ENCODE measurements around the gene PIK3C2B.

The PIK3C2B gene

DNA sequence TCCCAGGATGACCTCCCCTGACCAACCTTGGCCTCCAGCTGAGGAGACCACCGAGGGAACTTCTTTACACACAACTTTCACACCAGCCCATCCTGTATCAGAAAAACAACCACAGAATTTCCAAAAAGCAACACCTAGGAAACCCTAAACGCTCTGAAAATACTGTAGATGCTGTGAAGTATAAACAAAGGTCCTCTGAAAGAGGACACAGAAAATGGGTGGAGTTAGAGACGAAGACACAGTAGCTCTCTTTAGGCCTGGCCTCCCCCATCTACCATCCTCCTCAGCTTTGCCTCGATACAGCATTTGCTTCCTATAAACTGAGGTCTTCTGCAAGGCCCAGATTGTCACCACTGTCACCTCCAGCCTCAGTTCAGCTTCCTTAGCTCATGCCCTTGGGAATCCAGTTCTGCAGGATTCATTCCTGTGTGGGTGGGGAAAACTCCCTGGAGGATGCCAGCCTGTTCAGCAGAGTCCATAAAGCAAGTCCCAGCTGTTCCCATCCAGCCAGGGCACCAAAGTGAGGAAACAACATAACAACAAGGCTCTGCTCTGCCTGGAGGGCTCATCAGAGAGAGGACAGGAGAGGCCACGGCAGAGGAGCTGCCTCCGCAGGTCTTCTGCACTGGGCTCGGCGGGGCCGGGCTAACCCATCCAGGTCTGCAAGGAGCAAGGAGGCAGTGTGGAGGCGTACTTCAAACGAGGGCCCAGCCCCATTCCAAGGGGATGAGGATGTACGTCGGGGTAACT is 15.0 kb downstream of the PIK3C2B start:
- no peak for DNase-seq

DNA sequence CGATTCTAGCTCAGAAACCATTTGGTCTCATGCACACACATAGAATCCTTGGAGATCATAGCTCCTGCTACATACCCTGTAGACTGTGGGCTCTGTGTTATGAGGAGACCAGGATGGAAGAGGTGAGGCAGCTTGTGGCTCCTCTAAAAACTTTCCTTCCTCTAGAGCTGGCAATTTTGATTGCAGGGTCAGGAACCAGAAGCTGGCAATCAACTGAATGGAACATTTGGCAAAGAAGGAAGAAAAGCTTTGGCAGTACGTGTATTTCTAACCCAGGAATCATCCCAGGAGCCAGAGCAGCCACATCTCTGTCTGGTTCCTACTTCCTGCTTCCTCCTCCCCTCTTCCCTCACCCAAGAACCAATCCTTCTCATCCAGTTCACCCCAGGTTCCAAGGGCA is 15.7 kb downstream of the PIK3C2B start:
- no peak for DNase-seq

DNA sequence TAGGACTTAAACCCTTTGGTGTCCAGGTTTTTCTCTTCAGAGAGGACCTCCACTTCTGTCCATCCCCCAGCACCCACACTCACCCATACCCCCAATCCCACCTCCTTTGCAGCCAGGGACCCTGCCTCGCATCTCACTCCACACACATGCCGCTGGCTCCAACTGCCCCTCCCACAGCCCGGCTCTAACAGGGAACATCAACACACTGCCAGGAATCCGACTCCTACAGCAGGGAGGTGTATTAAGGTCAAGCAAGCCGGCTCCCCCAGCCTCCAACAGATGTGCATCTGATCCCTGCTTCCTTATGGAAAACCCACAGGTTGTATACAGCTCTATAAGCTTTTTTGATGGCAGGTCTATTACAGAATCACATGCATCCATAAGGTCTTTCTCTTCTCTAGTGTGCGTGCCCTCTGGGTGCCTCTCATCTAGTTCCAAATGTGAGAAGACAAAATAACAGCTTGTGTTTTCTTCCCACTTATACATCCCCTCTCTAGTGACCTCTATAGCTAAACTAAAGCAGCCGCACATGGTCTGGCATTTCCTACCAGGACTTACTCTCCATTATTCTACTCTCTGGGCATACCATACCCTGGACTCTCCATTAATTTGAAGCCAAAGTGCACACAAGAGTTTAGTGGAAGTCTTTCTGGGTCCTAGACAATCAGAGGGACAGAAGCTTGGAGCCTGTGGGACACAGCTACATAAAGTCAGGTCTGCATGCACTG is 16.3 kb downstream of the PIK3C2B start:
- DNase-seq: no peak

DNA sequence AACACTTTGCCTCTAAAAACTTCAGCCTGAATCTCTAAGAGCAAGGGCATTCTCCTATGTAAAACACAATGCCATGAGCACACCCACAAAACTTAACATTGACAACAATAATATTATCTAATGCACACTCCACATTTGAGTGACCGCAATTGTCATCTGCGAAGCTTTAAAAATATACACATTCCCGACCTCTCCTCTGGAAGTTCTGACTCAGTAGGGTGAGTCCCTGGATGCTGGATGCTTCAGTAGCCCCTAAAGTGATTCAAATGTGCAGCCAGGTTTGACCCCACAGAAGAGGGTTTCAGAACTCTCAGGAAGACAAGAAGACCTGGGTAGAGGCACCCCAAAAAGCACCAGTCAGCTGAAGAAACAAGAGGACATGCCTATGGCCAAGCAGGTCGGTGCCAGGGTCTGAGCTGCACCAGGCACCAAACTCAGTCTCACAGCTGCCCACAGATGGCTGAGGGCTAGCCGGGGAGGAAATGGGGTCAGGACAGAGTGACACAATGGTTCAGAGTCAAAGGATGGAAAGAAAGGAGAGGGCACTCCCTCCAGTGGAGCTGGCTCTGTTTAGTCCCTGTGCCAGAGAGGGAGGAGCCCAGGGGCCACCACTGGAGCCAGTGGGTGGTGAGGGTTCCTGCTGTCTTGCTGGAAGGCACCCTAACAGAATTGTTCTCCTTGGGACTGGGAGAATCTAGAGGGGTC is 17.4 kb downstream of the PIK3C2B start:
- no peak for DNase-seq

DNA sequence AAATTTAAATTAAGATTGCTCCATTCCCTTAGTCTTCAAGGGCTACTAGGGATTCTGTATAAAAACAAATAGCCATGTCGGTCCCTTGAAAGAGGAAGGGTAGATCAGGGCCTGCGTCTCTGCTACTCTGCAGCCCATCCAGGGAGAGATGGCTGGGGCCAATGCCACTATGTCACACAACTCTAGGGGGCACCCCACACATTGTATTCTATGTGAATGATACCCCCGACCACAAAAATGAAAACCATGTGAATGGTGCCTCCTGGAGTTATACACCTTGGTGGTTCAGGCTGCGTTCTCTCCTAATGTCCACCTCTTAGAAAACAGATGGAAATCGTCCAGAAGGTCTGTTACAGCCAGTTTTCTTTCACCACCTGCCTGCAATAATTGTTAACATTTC is 18.0 kb downstream of the PIK3C2B start:
- no peak for DNase-seq

DNA sequence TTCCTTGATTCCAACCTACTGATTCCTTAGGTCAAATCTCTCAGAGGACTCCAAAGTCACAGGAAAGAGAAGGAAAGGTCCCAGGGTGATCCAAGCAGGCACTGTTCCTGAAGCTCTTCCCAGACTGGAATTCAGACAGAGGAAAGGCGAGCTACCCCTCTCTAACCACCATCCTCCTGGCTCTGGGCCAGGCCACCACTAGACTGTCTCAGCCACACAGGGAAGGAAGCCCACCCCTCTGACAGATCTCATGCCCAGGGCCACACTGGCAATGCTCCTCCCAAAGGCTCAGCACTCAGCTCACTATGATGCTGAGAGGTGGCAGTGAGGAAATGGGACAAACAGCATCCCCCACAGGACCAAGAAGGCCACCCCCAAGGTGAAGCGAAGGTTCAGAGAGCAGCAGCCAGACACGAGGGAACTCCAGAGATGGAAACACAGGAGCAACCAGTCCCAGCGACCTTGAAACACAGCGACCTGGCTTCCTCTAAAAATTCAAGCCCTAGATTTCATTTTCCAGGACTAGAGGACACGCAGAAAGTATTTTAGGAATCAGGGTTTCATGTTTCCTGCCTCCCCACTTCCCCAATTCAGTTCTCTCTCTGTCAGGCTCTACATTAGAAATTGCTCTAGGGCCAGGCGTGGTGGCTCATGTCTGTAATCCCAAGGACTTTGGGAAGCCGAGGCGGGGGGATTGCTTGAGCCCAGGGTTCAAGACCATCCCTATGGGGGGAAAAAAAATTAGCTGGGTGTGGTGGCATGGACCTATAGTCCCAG is 18.8 kb downstream of the PIK3C2B start:
- DNase-seq: no peak

DNA sequence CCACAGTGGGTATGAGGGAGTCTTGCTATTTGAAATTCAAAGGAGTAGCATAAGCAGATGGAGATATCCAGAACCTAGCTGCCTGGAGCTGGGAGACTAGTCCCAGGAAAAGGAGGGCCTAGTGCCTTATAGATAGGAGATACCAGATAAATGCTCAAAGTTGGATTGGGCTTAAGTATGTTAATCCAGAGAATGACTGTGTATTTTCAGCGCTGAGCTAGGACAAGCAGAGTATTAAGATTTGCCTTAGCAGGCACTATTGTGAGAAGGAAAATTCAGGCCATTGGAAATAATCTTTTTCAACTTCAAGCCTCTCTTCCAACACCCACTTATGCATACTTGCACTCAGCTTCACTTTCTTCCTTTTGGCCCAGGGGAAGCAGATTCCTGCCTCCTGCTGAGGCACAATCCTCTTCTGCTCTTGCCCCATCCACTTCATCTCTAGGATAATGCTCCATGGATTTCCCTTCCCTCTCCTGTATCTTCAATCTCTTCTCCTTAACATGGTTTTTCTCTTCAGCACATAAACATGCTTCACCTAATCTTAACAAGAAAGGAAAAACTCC is 21.1 kb downstream of the PIK3C2B start:
- no peak for DNase-seq

DNA sequence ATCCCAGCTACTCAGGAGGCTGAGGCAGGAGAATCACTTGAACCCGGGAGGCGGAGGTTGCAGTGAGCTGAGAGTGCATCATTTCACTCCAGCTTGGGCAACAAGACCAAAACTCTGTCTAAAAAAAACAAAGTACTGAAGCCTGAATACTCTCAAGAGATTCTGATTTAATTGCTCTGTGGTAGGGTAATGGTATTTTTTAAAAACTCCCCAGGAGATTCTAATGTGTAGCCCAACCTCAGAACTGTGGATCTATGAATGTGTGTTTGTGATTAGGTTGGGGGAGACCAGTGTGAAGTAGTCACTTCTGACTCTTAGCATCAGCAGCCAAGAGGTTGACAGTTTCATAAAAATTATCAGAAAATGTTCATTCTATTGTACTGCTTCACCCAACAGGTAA is 21.9 kb downstream of the PIK3C2B start:
- DNase-seq: no peak

DNA sequence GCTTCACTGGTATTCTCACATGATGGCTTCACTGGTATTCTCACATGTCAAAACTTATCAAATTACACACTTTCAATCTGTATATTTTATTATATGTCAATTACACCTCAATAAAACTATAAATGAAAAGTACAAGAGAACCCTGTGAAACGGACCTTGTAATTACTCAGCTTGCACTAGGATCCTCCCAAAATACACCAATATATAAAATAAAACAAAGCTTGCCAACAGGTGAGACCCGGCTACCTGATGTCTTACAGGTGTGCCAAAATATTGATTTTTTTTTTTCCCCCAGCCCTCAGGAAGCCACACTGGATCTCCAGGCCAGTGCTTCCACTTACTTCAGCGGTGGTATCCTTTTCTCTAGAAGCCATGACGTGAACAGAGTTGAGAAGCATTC is 22.9 kb downstream of the PIK3C2B start:
- DNase-seq: no peak

DNA sequence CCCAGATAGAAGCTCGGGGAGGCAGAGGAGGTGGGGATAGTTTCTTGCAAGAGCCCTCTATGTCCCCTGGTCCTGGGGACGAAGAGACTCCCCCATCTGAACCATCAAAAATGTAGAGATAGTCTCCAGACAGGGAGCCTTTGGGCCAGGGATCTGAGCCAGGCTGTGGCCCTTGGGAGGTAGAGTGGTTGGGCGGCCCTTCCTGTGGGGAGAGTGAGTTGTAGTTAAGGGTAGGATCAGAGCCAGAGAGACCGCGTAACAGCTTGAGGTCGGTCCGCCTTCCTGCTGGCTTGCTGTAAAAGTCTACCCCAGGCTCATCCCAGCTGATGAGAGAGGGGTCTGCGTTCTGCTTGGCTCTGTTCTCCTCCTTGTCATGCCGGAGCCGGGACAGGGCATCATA is 25.3 kb downstream of the PIK3C2B start:
- no peak for DNase-seq

DNA sequence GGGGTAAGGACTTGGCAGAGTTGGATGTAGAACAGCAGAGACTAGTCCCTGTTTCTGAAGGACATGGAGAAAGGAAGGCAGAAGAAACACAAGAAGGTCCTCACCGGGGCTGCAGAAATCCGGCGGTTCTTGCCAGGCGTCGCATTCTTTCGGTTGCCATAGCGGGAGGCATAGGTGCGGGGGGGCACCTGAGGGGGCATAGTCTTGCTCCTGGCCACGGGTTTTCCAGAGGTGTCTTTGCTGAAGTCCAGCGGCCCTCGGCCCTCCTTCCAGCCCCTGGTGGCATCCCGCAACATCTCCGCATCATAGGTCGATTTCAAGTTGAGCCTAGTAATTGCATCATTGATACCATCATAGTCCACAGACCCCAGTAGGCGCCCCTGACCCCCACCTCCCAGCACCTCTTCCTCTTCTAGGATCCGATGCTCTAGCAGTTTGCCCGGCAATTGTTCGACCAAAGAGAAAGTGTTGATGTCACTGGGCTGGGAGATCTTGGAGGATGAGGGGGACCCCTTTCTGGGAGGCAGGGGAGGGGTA is 25.8 kb downstream of the PIK3C2B start:
- DNase-seq: no peak

DNA sequence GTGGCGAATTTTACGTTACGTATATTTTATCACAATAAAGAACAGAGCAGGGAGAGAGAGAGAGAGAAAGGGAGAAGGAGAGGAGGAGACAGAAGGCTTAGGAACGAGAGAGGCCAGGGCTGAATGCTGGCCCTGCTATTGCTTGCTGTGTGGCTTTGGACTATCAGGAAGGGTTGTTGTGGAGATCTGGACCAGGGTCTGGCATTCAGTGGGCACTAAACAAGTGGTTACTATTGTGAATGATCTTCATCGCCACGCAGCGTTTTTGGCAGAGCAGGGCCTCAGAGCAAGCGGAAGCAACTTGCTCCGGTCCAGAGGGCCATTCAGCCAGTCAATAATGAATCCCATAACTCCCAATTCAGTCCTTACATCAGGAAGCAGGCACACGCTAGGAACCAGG is 26.4 kb downstream of the PIK3C2B start:
- no peak for DNase-seq

DNA sequence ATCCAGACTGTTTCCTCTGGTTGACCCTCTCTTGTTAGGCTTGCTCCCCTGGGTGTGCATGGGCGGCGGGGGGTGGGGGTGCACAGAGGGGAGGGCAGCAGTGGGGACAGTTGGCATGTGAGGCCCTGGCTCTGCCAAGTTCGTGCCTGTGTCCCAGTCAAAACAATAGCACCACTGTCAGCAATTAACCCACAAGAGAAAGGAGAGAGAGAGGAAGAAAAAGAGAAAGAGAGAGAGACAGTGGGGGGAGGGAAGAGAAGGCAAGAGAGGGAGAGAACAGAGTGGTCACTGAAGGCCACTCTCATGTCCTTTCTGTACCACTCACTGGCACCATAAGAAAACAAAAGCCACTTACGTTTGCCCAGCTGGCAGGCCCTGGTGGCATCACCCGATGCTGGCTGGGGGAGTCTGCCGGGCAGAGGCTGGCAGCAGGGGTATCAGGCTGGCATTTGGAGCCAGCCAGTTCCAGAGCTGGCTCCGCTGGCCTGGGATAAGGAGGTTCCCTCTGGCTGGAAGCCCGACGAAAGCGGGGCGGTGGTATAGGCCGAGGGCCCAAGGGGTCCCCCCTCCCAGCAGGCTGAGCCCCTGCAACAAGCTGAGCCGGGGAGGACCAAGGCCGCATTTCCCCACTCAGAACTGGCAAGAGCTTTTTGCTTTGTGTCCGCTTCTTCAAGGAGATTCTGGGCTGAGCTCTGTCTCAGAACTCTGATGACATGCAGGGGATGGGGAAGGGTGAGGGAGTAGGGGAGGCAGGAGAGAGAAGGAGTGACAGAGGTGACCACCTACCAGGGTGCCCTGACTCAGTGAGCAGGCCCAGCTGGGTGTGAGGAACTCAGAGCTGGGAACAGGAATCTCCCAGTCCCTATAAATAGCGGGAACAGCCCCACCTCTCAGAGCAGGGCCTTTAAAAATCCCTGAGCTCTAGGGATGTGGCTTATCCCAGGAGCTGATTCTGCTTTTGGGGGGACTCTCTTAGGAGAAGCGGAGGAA is 27.9 kb downstream of the PIK3C2B start:
- DNase-seq: no peak

DNA sequence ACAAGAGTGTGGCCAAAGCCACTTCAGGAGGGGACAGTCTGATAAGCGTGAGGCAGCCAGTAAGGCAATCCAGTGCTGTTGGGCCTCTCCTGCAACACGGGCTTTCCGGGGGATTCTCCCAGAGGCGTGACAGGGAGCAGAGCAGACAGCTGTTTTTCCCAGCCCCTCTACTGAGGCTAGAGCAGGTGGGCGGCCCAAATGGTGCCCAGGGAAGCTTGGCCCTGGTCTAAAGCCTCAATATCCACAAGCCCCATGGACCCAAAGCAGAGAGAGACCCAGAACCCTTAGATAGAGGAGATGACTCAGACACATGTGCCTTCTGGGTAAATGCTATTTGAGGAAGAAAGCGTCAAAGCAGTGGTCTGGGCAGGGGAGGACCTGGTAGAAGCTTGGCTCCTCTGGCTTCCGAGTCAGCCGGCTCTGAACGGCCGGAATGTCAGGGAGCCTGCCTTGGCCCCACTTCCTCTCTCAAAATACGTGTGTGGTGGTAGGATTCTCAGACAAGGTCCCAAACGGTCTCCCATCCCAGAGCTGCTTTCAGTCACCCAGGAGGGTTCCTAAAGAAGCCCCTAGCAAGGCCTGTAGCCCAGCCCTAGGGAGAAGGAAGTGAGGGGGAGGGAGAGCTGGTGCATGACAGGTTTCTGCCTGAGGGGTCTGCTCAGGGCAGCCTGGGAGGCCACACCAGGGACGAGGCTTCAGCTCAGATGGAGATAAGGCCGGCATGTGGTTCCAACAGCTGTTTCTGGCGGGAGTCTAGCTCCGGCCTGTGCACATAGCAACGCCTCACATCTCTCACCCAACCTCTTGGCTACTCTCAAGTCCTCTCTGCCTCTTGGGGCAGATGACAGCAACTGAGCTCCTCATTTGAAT is 28.8 kb downstream of the PIK3C2B start:
- DNase-seq: no peak

DNA sequence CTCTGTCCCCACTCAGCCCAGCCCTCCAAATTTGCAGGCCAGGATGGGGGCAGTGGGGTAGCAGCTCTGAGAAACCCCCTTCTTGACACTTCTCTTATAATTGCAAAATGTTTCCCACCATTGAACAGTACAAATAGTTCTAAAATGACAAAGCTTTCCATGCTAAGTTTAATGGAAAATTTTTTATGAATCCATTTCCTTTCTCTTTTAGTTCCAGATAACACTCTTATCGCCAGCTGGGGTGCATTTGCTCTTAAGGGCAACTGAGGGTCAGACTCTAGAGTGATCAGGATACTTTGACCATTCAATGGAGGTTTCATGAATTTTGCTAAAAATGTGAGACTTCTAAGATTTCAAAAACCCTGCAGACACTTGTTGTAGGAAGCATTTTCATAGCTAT is 29.9 kb downstream of the PIK3C2B start:
- no peak for DNase-seq

DNA sequence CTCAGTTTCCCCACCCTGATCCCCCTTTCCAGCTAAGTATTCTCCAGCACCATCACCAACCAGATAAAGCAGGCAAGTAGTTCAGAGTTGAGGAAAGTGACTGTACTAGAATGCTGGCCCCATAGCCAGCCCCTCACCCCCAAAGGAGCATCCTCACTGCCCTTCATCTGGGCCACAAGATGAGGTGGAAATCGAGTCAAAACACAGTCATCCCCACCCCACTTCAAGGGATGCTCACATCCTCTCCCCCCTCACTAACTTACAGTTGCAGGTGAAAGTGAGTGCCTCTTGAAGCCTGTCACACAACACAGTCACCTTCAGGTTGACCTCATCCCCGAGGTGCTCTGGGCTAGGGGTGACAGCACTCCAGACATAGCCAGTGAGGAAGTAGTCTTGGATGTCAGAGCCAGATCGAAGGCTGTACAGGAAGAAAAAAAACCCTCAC is 30.4 kb downstream of the PIK3C2B start:
- DNase-seq: peak in 1 of 5 experiments; percentile 22

DNA sequence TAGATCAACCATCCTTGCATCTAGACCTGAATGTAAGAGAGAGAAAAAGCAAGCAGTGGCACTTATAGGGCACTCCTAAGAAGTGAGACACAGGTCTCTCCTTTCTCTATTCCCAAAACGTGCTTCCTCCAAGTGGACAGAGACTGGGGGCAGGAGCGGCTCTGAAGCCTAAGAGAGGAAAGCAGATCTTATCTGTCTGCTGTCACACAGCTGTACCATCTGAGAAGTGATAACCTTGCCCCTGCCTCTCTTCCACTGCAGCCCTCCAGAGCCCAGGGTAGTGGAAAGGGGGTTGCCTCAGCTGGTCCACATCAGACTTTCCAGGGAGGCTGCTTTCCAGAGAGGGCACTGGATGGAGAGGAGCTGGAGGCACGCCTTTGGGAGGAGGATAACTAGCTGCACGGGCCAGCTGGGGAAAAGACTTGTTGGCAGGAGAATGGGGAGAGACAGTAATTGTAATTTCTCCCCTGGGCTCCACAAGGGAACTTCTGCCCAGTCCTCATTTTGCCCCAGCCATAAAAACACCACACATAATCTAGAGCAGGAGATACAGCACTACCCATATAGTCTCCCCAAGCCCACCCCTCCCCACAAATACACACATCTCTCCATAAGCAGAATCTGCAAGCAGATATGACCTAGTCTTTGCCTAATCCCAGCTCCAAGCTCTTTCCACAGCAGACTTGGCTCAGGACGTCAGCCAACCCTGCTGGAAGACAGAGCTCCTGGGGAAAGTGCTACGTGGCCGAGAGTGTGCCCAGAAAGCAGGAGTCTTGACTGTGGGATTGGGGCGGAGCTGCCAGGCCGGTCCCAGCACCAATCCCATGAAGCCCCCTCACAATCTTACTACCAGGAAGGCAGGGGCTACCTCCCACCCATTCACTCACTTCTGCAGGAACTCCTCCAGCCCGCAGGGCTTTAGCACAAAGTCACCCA is 31.2 kb downstream of the PIK3C2B start:
- DNase-seq: no peak

DNA sequence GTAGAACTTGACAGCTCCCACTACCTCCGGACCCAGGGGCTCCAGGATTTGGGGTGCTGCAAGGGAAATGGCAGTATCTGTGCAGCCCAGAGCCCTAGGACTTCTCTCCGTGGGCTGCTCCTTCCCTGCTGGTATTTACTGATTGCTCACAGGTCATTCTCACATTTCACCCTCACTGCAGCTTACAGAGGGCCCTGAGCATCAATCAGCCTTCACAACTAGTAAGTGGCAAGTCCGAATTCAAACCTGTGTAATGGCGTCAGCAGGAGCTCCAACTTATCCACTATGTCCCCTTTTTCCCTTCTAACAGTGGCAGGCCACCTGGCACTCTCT is 32.4 kb downstream of the PIK3C2B start:
- no peak for DNase-seq

Data from T-helper 2 cell (primary cell).